ENCODE results near the gene LPIN1. TPM values are rescaled to one million over a fixed set of nuclear protein-coding genes. Genes with fewer than 3 reads are reported as not detected.

LPIN1 gene
- total and polyA plus RNA-seq, 2 of the 13 experiments (the other 11 are each of a cell fraction or from before 2014, with no cell fraction given): 9.7 to 19.4 TPM

DNA sequence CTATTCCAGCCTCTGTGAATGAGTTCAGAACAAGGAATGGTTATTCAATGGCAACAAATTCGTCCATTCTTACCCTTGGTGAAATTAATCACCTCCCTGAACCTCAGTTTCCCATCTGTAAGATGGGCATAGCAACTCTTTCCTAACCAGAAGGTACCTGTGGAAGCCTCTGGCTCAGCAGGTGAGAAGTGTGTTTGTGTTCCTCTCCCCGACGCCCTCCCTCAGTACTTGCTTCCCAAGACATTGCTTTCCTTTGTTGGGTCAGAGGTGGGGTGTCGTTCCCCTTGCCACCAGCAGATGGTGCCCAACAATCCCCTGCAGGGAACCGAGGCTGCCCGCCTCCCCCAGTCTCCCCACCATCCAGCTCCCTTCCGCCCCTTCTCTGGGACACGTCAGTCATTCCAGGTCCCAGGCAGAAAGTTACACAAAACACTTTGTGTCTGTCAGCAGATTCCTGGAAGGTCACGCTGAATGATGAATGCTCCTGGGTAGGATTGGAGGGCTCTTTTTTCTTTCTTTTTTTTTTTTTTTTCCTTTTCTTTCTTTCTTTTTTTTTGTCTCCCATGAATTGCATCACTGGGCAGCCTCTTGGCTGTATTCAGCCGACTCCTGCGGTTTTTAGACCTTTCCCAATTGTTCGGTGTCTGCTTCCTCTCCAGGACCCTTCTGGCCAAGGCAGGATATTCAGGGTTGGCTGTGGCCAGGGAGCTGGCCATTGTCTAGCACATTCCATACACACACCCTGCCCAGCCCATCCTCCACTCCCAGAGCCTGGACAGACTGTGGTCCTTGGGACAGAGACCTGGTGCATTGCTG, 117.3 kb downstream of the LPIN1 start (continued):
- TF ChIP-seq POLR2A (IDR thresholded peaks at IDR 0.05; ENCODE audit: insufficient read depth in 1 of 2, low read depth in 2 of 2, low read length in 2 of 2) (no peak), ZNF136 (CRISPR knock-in tag; IDR thresholded peaks at IDR 0.05; ENCODE audit: low read depth) (no peak), ZFP90 (CRISPR knock-in tag; IDR thresholded peaks at IDR 0.05; ENCODE audit: borderline replicate concordance) (no peak), THRA (CRISPR knock-in tag; IDR thresholded peaks at IDR 0.05; ENCODE audit: borderline replicate concordance) (peak; percentile 34; the same call in 1 of the 2 replicates), ZSCAN9 (CRISPR knock-in tag; IDR thresholded peaks at IDR 0.05; ENCODE audit: borderline replicate concordance) (peak; percentile 43; the same call in 1 of the 2 replicates), SRY (CRISPR knock-in tag; IDR thresholded peaks at IDR 0.05) (no peak), GATAD2A (CRISPR knock-in tag; IDR thresholded peaks at IDR 0.05) (peak; percentile 51; the same call in 1 of the 2 replicates), PHF8 (CRISPR knock-in tag; IDR thresholded peaks at IDR 0.05) (no peak), HMG20A (CRISPR knock-in tag; IDR thresholded peaks at IDR 0.05; ENCODE audit: borderline replicate concordance) (no peak; the same call in 1 of the 2 replicates), ZNF468 (CRISPR knock-in tag; IDR thresholded peaks at IDR 0.05) (no peak), DRAP1 (CRISPR knock-in tag; IDR thresholded peaks at IDR 0.05) (no peak), ZNF629 (CRISPR knock-in tag; conservative IDR thresholded peaks at IDR 0.05) (no peak), TBX3 (IDR thresholded peaks at IDR 0.05; ENCODE audit: borderline replicate concordance) (no peak), PTBP1 (IDR thresholded peaks at IDR 0.05; ENCODE audit: low read depth, low read length, poor library complexity, severe bottlenecking) (no peak), GFI1 (CRISPR knock-in tag; IDR thresholded peaks at IDR 0.05; ENCODE audit: borderline replicate concordance) (no peak), ELF4 (CRISPR knock-in tag; IDR thresholded peaks at IDR 0.05; ENCODE audit: borderline replicate concordance) (no peak), ZNF333 (CRISPR knock-in tag; IDR thresholded peaks at IDR 0.05; ENCODE audit: borderline replicate concordance) (no peak), ZNF644 (CRISPR knock-in tag; IDR thresholded peaks at IDR 0.05; ENCODE audit: low read depth) (peak; percentile 74), ZNF747 (CRISPR knock-in tag; IDR thresholded peaks at IDR 0.05; ENCODE audit: borderline replicate concordance) (no peak), ZBTB38 (CRISPR knock-in tag; IDR thresholded peaks at IDR 0.05) (no peak), JUN (CRISPR knock-in tag; IDR thresholded peaks at IDR 0.05) (no peak)
- TF ChIP-seq, protein P1, sequence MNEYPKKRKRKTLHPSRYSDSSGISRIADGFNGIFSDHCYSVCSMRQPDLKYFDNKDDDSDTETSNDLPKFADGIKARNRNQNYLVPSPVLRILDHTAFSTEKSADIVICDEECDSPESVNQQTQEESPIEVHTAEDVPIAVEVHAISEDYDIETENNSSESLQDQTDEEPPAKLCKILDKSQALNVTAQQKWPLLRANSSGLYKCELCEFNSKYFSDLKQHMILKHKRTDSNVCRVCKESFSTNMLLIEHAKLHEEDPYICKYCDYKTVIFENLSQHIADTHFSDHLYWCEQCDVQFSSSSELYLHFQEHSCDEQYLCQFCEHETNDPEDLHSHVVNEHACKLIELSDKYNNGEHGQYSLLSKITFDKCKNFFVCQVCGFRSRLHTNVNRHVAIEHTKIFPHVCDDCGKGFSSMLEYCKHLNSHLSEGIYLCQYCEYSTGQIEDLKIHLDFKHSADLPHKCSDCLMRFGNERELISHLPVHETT (CRISPR knock-in tag; conservative IDR thresholded peaks at IDR 0.05): no peak
- TF ChIP-seq, protein P2, sequence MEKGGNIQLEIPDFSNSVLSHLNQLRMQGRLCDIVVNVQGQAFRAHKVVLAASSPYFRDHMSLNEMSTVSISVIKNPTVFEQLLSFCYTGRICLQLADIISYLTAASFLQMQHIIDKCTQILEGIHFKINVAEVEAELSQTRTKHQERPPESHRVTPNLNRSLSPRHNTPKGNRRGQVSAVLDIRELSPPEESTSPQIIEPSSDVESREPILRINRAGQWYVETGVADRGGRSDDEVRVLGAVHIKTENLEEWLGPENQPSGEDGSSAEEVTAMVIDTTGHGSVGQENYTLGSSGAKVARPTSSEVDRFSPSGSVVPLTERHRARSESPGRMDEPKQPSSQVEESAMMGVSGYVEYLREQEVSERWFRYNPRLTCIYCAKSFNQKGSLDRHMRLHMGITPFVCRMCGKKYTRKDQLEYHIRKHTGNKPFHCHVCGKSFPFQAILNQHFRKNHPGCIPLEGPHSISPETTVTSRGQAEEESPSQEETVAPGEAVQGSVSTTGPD (CRISPR knock-in tag; IDR thresholded peaks at IDR 0.05): no peak
- TF ChIP-seq, protein P3, sequence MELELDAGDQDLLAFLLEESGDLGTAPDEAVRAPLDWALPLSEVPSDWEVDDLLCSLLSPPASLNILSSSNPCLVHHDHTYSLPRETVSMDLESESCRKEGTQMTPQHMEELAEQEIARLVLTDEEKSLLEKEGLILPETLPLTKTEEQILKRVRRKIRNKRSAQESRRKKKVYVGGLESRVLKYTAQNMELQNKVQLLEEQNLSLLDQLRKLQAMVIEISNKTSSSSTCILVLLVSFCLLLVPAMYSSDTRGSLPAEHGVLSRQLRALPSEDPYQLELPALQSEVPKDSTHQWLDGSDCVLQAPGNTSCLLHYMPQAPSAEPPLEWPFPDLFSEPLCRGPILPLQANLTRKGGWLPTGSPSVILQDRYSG (CRISPR knock-in tag; IDR thresholded peaks at IDR 0.05): no peak
- TF ChIP-seq, protein P4, sequence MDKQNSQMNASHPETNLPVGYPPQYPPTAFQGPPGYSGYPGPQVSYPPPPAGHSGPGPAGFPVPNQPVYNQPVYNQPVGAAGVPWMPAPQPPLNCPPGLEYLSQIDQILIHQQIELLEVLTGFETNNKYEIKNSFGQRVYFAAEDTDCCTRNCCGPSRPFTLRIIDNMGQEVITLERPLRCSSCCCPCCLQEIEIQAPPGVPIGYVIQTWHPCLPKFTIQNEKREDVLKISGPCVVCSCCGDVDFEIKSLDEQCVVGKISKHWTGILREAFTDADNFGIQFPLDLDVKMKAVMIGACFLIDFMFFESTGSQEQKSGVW (CRISPR knock-in tag; IDR thresholded peaks at IDR 0.05; ENCODE audit: borderline replicate concordance): no peak
